DMS153 treated with DMSO at 0.1 percent for 48 hours (cell line): ENCODE data around the gene DGKI.

Experiments used
- DNase-seq: peaks from one replicate; lab custom pipeline; 2025; ENCODE audit not compliant: unreplicated experiment; lab: John Stamatoyannopoulos, UW

Gene DGKI

GRCh38 chr7:137692399-137692798, 154.4 kb downstream of the DGKI start:
- DNase-seq: no peak

- DNase-seq: no peak
Observed at GRCh38 chr7:137691566-137691965, 155.2 kb downstream of the DGKI start.

- no peak for DNase-seq
Observed at GRCh38 chr7:137690635-137691034, 156.1 kb downstream of the DGKI start.

DNA sequence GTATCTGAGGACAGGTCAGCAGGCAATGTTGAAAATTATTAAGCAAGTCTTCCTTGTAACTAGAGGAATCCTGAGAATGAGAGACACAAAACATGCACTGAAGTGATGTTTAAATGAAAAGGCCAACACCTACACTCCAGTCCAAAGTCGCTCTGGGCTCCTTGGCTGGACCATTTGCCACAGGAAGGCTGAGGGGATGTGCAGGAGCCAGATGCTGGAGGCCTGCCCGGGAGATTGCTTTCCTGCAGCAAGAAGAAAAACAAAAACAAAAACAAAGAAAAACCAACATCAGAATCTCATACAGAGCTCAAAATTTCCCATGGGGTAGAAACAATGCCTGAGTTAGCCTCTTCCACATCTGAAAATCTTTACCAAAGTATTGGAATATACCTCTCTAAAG, 157.0 kb downstream of the DGKI start:
- no peak for DNase-seq

GRCh38 chr7:137687556-137688265, 159.1 kb downstream of the DGKI start:
- no peak for DNase-seq

DNA sequence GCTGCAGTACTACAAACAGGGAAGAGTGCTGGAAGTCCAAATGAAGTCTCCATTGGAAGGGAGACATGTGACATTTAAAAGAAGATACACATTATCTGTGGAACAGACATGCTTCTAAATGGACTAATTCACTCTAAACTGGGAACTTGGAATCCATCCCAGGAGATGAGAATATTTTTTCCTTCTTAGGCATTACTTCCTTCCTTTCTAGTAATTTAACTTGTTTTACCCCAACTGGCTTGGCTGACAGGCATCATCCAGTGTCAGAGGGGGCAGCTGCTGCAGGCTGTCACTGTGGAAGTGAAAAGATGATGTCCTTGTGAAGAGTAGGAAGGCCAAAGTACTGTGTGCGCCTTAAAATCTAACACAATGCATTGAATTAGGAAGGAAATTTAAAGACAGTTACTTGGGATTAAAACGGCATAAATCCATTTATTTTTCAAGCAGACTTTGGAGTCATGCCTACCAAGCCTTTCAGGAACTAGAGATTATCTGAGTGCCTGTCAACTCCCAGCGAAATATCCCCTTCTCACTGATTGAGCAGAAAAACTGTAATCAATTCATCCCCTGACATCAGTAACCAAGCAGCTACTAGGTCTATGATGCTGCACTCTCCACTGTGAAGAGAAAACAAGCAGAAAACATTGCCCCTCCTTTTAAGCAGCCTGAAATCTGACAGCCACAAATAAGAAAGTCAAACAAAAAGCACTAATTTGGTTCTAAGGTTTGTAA, 161.2 kb downstream of the DGKI start:
- no peak for DNase-seq

DNA sequence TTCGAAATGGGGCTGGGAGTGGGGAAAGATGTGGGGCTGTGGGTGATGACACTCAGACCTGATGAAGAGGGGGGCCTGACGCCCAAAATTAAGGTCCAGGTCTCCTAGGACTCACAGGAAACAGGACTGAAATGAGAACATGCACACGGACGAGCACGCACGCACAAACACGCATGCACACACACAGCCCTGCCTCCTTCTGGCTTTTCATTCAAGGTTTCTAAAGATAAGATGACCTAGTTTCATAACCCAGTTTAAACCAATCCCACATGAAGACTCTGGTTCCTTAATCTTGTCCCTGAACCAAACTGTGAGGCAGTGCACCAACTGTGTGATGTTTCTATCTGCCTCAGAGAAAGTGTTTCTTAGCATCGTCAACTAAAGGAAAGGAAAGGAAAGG, 162.0 kb downstream of the DGKI start:
- no peak for DNase-seq

- no peak for DNase-seq
Observed at GRCh38 chr7:137684316-137684715, 162.5 kb downstream of the DGKI start.

- DNase-seq: no peak
Observed at GRCh38 chr7:137682596-137682995, 164.2 kb downstream of the DGKI start.

DNA sequence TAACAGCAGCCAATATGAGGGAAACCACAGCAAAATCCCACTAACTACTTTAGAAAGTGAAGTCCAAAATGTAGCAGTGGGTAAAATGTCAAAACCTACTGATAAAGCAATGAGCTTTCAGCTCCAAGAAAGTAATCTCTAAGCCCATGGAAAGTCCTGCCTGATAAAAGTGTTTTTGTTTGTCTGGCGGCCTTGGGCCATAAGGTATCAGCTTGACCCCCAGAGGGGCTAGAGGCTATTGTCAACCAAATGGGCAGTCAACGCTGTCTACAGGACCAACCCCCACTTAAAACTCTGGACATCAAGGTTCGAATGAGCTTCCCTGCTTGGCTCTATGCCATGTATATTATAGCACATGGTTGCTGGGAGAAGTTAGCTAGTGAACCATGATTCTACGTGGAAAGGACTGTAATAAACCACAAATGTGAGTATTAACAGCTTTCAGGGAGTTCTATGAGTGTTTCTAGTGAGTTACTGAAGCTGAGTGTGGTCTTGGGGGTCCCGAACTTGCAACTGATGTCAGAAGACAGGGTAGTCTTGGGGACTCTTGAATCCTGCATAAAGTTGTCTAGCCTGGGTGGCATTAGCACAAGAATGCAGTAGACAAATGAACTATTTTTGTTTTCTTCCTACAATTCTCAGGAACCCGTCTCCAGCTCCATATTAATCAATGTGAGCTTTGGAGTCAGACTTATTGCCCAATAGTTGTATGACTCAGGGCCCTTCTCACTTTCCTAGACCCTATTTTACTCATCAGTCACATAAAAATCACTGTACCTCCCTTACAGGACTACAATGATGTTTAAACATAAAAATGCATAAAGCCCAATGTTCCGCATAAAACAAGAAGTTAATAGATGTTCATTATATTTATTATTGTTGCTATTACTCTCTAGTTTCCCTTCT, 164.9 kb downstream of the DGKI start:
- DNase-seq: no peak

GRCh38 chr7:137674551-137675409, 172.0 kb downstream of the DGKI start:
- no peak for DNase-seq

DNA sequence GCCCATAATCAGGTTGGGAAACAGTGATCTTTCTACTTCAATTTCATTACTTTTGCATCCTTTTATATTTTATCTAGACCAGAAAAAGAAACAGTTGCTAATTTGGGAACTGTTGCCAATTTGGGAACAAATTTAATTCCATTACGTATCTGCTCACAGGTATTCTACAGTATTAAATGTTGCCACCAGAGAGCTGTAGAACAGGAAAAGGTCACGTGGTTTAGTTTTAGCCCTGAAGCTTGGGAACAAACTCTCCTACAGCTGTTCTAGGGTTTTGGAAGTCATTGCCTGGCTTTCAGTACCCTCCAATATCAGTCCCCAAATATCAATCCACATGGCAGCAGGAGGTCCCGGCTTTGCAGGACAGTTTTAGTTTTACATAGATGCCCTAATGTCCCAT, 172.7 kb downstream of the DGKI start:
- DNase-seq: no peak

- DNase-seq: no peak
Observed at GRCh38 chr7:137671920-137672319, 174.9 kb downstream of the DGKI start.

GRCh38 chr7:137670222-137671064, 176.3 kb downstream of the DGKI start:
- no peak for DNase-seq

DNA sequence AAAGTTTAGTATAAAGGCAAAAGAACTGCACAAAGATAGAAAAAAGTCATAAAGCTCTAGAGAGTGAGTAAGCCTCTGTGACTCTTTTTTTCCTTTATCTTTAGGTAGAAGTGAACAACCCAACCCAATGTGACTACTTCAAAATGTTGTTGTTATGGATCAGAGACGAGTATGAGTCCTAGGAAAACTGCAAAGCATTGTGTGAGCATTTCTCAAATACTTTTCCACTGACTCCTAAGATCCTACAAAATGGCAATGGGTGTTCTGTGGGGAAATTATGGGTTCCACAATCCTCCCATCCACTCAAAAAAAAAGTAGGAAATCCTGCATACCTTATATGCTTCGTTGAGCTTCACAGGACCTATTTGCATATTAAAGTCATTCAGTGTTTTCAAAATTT, 177.1 kb downstream of the DGKI start:
- DNase-seq: no peak

DNA sequence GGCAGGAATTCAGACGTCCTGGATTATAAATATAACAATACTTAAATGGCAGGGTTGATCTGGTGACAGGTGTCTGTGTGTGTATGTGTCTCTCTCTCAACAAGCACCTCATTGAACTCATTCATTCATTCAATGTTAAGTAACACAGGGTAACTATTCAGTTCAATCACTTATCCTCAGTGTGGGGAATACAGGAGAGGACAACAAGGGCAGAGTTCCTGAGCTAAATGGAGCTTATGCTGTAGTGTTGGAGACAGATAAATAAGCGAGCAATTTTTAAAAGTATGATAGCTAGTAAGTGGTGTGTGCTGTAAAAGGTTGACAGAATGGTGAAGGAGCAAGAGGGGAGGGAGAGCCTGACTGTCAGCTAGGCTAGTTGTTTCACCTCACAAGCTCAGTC, 178.4 kb downstream of the DGKI start:
- no peak for DNase-seq

DNA sequence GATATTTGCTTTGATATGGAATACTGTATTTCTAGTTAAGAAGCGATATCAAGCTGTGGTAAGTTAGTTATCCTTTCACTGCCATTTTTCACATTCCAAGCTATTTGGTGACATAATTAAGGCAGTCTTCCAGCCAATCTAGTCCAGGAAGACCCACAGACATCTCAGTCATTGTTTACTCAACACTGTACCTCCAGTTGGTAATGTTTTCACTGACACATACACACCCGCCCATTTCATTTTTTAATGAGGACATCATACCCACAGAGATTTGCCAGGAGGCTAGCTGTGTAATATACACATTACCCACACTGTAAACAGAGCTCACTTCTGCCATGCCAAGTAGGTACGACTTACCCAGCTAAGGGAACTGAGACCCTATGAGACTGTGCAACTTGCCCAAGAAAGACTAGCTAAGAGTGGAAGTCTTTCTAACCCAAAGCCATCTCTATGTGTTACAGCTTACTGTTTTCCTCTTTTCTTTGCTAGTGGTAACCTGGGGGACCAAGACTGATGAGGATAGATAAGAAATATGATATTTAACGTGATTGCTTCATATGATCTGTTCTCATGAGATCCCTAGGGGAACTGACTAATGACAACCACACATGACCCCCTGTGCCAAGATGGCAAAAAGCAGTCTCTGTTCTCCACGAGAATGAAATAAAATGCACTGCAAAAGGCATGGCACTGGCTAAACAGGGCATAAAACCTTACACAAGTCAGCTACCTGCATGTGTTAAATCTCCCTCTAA, 179.0 kb downstream of the DGKI start:
- no peak for DNase-seq

GRCh38 chr7:137664846-137665245, 181.9 kb downstream of the DGKI start:
- DNase-seq: no peak

DNA sequence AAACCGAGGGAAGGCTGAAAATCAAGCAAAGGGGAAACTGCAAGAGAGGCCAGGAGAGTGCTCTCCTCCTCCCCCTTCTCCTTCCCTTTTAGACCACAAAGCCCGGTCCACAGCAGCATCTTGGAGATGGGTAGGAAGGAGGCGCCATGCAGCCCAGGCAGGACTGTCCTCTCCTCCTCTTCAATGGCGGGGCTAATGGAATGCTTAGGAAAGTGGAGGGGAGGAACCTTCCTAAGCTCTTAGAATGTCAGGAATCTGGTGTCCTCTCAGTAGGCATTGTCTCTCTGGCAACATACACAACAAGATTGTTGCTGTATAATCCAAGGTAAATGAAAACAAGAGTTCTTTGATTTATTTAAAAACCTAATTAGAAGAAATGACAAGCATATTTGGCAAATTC, 185.1 kb downstream of the DGKI start:
- DNase-seq: no peak
